HG03558 (cell line): Measurements from ENCODE around the gene NDST1.

Experiments
- ATAC-seq: cut with Tn5 transposase; IDR thresholded peaks from one replicate; pipeline ENCODE4 v1.9.1; 2021; ENCODE audit warnings: moderate number of reproducible peaks; ENCODE audit not compliant: unreplicated experiment; ENCODE audit errors: extremely low read depth

The NDST1 gene

GRCh38 chr5:150560401-150561191 lies 52.7 kb downstream of the NDST1 start:
- ATAC-seq: no peak

- ATAC-seq: no peak
These were observed 53.2 kb downstream of the NDST1 start for GRCh38 chr5:150561192-150561512.

- no peak for ATAC-seq
These were observed 53.8 kb downstream of the NDST1 start for GRCh38 chr5:150561571-150562275.

- no peak for ATAC-seq
These were observed 54.9 kb downstream of the NDST1 start for GRCh38 chr5:150562832-150563231.

- no peak for ATAC-seq
These were observed 57.9 kb downstream of the NDST1 start for GRCh38 chr5:150565868-150566267.

- no peak for ATAC-seq
These were observed 59.2 kb downstream of the NDST1 start for GRCh38 chr5:150567031-150567717.

GRCh38 chr5:150568663-150569062 lies 60.7 kb downstream of the NDST1 start:
- no peak for ATAC-seq

GRCh38 chr5:150570333-150570732 lies 62.4 kb downstream of the NDST1 start:
- no peak for ATAC-seq

- no peak for ATAC-seq
These were observed 63.9 kb downstream of the NDST1 start for GRCh38 chr5:150571836-150572235.

GRCh38 chr5:150573216-150573615 lies 65.3 kb downstream of the NDST1 start:
- ATAC-seq: no peak

GRCh38 chr5:150573867-150574817 lies 66.2 kb downstream of the NDST1 start:
- ATAC-seq: no peak

GRCh38 chr5:150574818-150575547 lies 67.1 kb downstream of the NDST1 start:
- ATAC-seq: no peak

- no peak for ATAC-seq
These were observed 68.0 kb downstream of the NDST1 start for GRCh38 chr5:150575745-150576448.

- no peak for ATAC-seq
These were observed 68.6 kb downstream of the NDST1 start for GRCh38 chr5:150576449-150576949.

GRCh38 chr5:150577378-150578139 lies 69.6 kb downstream of the NDST1 start:
- no peak for ATAC-seq

- ATAC-seq: no peak
These were observed 71.0 kb downstream of the NDST1 start for GRCh38 chr5:150578781-150579461.
